Loucy (cell line): ENCODE results near the gene EIF3C.
"Not testable (repeated sequence)": the region's sequence is repeated elsewhere in the genome, so short reads cannot be mapped to it uniquely, and the experiment has no call there.

ENCODE experiments used
- CTCF ChIP-seq: fragments of 200-600 bp; sonication (generic); conservative IDR thresholded peaks from 2 replicates; pipeline ENCODE4 v1.5.1; 2014; ENCODE audit warnings: mild to moderate bottlenecking, antibody characterized with exemption, low read length
- EZH2phosphoT487 ChIP-seq: fragments of 200-600 bp; IDR thresholded peaks from 2 replicates; pipeline ENCODE4 v1.6.1; 2018; ENCODE audit warnings: antibody characterized with exemption, mild to moderate bottlenecking, moderate library complexity, borderline replicate concordance

DNA sequence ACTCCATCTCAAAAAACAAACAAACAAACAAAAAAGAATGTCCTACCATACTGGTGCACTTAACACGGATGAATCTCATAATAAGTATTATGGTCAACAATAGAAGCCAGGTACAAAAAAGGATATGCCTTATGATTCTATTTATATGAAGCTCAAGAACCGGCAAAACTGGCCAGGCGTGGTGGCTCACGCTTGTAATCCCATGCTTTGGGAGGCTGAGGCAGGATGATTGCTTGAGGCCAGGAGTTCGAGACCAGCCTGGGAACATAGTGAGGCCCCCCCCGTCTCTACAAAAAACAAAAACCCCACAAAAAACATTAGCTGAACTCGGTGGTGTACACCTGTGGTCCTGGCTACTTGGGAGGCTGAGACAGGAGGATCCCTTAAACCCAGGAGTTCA lies 7.0 kb upstream of the EIF3C start:
- not testable (repeated sequence) for TF ChIP-seq CTCF, EZH2phosphoT487
